HCT116 (cell line): ENCODE data around the gene ANKS1A. TPM values are rescaled to one million over a fixed set of nuclear protein-coding genes. Genes with fewer than 3 reads are reported as not detected.
"Not testable (repeated sequence)": the region's sequence is repeated elsewhere in the genome, so short reads cannot be mapped to it uniquely, and the experiment has no call there.

ENCODE experiments used
- ATAC-seq: fragments of 200-7000 bp; cut with Tn5 transposase; 2 replicates; pipeline ENCODE4 v1.9.1; 2020; ENCODE audit warnings: mild to moderate bottlenecking, moderate library complexity
- BruUV-seq: library from RNA; stranded (reverse); fragments of 400-500 nt; replicated peaks from 2 replicates; lab custom pipeline; 2021; lab: Mats Ljungman, UMichigan
- CTCF ChIA-PET: fragments of 300-600 bp; sonication (Branson Sonifier 250); formaldehyde crosslinking; loops from one replicate; lab custom pipeline; 2021; ENCODE audit warnings: antibody characterized with exemption; lab: Charles Lee
- POLR2A ChIA-PET: fragments of 300-600, 350-600 bp; sonication (Branson Sonifier 250); formaldehyde crosslinking; loops from one replicate; lab custom pipeline; 2021; ENCODE audit warnings: antibody characterized with exemption; lab: Charles Lee
- RAD21 ChIA-PET, 2 experiments: fragments of 300-600 bp; sonication (Branson Sonifier 250); formaldehyde crosslinking; loops; one replicate each; lab custom pipeline; 2023; ENCODE audit warnings: low total read pairs in 2 of 2; ENCODE audit not compliant: uncharacterized antibody in 2 of 2, unreplicated experiment in 2 of 2, low non-redundant PET in 1 of 2; lab: Charles Lee
- DNase-seq: peaks from one replicate; pipeline ENCODE4 v3.0.0-alpha.2; 2010; ENCODE audit warnings: low read depth, low spot score
- H2AFZ ChIP-seq: fragments of 200-600 bp; shearing (Covaris generic), sonication (generic); 2 replicates; pipeline ENCODE4 v1.6.1; 2017; ENCODE audit warnings: low read depth, mixed run types, mixed read lengths, antibody characterized with exemption, low read length; ENCODE audit not compliant: poor library complexity, severe bottlenecking
- H3K27ac ChIP-seq: 2 replicates; pipeline ENCODE4 v1.5.1; 2012; ENCODE audit warnings: low read depth, low read length
- H3K27me3 ChIP-seq: fragments of 200-600 bp; sonication (generic); 2 replicates; pipeline ENCODE4 v1.6.1; 2016; ENCODE audit warnings: mixed run types, low read length, mixed read lengths; ENCODE audit not compliant: insufficient read depth
- H3K36me3 ChIP-seq, 2 experiments: fragments of 200-500 bp in 1 of 2; fragments of 200-600 bp in 1 of 2; sonication (Bioruptor generic) in 1 of 2; sonication (generic) in 1 of 2; 2 replicates each; pipeline versions ENCODE4 v1.5.1 to v1.6.1; 2014 to 2016; ENCODE audit warnings: low read length in 2 of 2, inconsistent platforms in 1 of 2, mixed read lengths in 1 of 2, mixed run types in 1 of 2; ENCODE audit not compliant: insufficient read depth in 2 of 2, control insufficient read depth in 1 of 2
- H3K4me1 ChIP-seq, 2 experiments: fragments of 200-600 bp in 1 of 2; sonication (generic) in 1 of 2; 2 replicates each; pipeline versions ENCODE4 v1.5.1 to v1.6.1; 2012 to 2017; ENCODE audit warnings: low read length in 2 of 2, inconsistent platforms in 1 of 2, mild to moderate bottlenecking in 1 of 2, mixed read lengths in 1 of 2, mixed run types in 1 of 2, moderate library complexity in 1 of 2; ENCODE audit not compliant: insufficient read depth in 2 of 2, control insufficient read depth in 1 of 2
- H3K4me2 ChIP-seq: fragments of 200-600 bp; sonication (generic); 2 replicates; pipeline ENCODE4 v1.6.1; 2017; ENCODE audit warnings: mixed run types, low read length, mixed read lengths
- H3K4me3 ChIP-seq, 2 experiments: fragments of 200-600 bp in 1 of 2; sonication (generic) in 1 of 2; replicated peaks in 1 of 2; 2 replicates each; pipeline ENCODE4 v1.5.1; 2011 to 2016; ENCODE audit warnings: low read length in 2 of 2, control low read depth in 1 of 2, low read depth in 1 of 2, mild to moderate bottlenecking in 1 of 2, mixed read lengths in 1 of 2, mixed run types in 1 of 2
- H3K79me2 ChIP-seq: fragments of 200-600 bp; sonication (generic); 2 replicates; pipeline ENCODE4 v1.6.1; 2017; ENCODE audit warnings: mild to moderate bottlenecking, mixed run types, low read length, moderate library complexity, mixed read lengths; ENCODE audit not compliant: insufficient read depth
- H3K9ac ChIP-seq: fragments of 200-600 bp; sonication (generic); 2 replicates; pipeline ENCODE4 v1.6.1; 2016; ENCODE audit warnings: low read length, mixed read lengths
- H3K9me2 ChIP-seq: fragments of 200-600 bp; sonication (generic), shearing (Covaris generic); 2 replicates; pipeline ENCODE4 v1.6.1; 2017; ENCODE audit warnings: mixed run types, mild to moderate bottlenecking, moderate library complexity; ENCODE audit not compliant: insufficient read depth
- H3K9me3 ChIP-seq, 2 experiments: fragments of 200-500 bp in 1 of 2; fragments of 200-600 bp in 1 of 2; sonication (Bioruptor generic) in 1 of 2; sonication (generic) in 1 of 2; 2 replicates each; pipeline ENCODE4 v1.6.1; 2014 to 2017; ENCODE audit warnings: low read length in 2 of 2, mixed read lengths in 2 of 2, inconsistent platforms in 1 of 2, low read depth in 1 of 2, mild to moderate bottlenecking in 1 of 2, mixed run types in 1 of 2, moderate library complexity in 1 of 2; ENCODE audit not compliant: control insufficient read depth in 1 of 2, insufficient read depth in 1 of 2
- H4K20me1 ChIP-seq: fragments of 200-600 bp; sonication (generic), shearing (Covaris generic); 2 replicates; pipeline ENCODE4 v1.6.1; 2017; ENCODE audit warnings: mixed run types, mild to moderate bottlenecking, moderate library complexity; ENCODE audit not compliant: insufficient read depth
- CBX3 ChIP-seq: IDR thresholded peaks from 2 replicates; pipeline ENCODE4 v1.6.1; 2012; ENCODE audit warnings: low read depth
- ELF1 ChIP-seq: IDR thresholded peaks from 2 replicates; pipeline ENCODE4 v1.6.1; 2012; ENCODE audit warnings: low read depth, borderline replicate concordance
- EZH2 ChIP-seq: fragments of 200-600 bp; sonication (generic); IDR thresholded peaks from 2 replicates; pipeline ENCODE4 v1.6.1; 2017; ENCODE audit warnings: antibody characterized with exemption, mixed run types
- JUND ChIP-seq: IDR thresholded peaks from 2 replicates; pipeline ENCODE4 v1.6.1; 2012
- POLR2A ChIP-seq: IDR thresholded peaks from 2 replicates; pipeline ENCODE4 v1.7.0; 2011; ENCODE audit warnings: borderline replicate concordance; ENCODE audit not compliant: insufficient read depth, insufficient read length; ENCODE audit errors: extremely low read depth
- RAD21 ChIP-seq: IDR thresholded peaks from 2 replicates; pipeline ENCODE4 v1.6.1; 2012; ENCODE audit warnings: low read depth, mild to moderate bottlenecking
- SIN3A ChIP-seq: IDR thresholded peaks from 2 replicates; pipeline ENCODE4 v1.6.1; 2012; ENCODE audit warnings: low read depth
- ZNF274 ChIP-seq: fragments of 200-500 bp; sonication (Bioruptor generic); IDR thresholded peaks from 2 replicates; pipeline ENCODE4 v1.6.1; 2014; ENCODE audit warnings: mild to moderate bottlenecking, low read depth, low read length, inconsistent platforms
- intact Hi-C: fragments of 100-400 bp; cut with micrococcal nuclease; formaldehyde crosslinking; loops from 2 replicates; pipeline ENCODE4 v1.10.0; 2022
- total RNA-seq: library from RNA; stranded (reverse); gene quantifications from one replicate; pipeline ENCODE4 v1.2.1, GENCODE V29; 2021; ENCODE audit not compliant: unreplicated experiment
- TF ChIP-seq, protein P1 (sequence below): IDR thresholded peaks from 2 replicates; pipeline ENCODE4 v1.6.1; 2012

Gene ANKS1A
- total RNA-seq, 1 experiment from 2014 or later = 20.6 TPM

DNA sequence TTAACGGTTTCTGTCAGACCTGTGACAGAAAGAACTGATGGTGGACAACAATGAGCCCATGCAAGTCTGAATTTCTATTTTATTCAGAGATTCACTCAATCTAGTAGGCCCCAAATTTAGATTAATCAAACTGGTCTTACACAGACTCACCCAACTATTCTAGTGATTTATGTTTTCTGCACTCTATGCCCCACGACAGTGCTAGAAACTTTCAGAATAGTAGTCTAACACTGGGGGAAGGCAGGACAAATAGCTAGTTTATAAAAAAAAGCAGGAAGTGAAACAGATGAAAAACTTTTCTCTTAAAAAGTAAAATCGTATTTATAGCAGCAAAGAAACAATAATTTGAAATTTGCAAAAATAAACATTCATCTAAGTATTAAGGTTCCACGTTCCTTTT, 247.1 kb downstream of the ANKS1A start:
- CTCF ChIA-PET = interaction anchor here (2.7 kb wide), 1 partner anchor 149 kb away, joined by 7 read pairs; no protein-coding TSS in a partner anchor

DNA sequence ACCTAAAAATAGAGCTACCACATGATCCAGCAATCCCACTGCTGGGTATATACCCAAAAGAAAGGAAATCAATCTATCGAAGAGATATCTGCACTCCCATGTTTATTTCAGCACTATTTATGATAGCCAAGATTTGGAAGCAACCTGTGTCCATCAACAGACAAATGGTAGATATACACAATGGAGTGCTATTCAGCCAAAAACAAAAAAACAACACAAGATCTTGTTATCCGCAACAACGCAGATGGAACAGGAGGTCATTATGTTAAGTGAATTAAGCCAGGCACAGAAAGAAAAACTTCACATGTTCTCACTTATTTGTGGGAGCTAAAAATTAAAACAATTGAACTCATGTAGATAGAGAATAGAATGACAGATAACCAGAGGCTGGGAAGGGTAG, 249.1 kb downstream of the ANKS1A start:
- H3K9me2 ChIP-seq, H3K4me1 ChIP-seq, ATAC-seq, H3K9ac ChIP-seq, H3K36me3 ChIP-seq, H2AFZ ChIP-seq, H3K9me3 ChIP-seq, H3K79me2 ChIP-seq, POLR2A ChIA-PET, H3K4me2 ChIP-seq, RAD21 ChIA-PET, DNase-seq, BruUV-seq, H3K27me3 ChIP-seq, H3K27ac ChIP-seq, H3K4me3 ChIP-seq, H4K20me1 ChIP-seq: not testable (repeated sequence)
- CTCF ChIA-PET = interaction anchor here (0.6 to 2.3 kb wide), 4 partner anchors 148 to 975 kb away, joined by 3 to 7 read pairs (median 4); partner anchors contain the start of gene SNRPC
- intact Hi-C loops = loop anchor here (10.0 kb wide), 1 partner anchor 973 kb away; no protein-coding TSS in a partner anchor

More for the DNA sequence above, 247.1 kb downstream of the ANKS1A start:
- no peaks in the 10 kb centered on the region for H3K27me3 ChIP-seq
- no TSS peak for BruUV-seq
- ATAC-seq (no peak), DNase-seq (no peak)
- intact Hi-C loops = loop anchor here (10.0 kb wide), 1 partner anchor 971 kb away; no protein-coding TSS in a partner anchor
- POLR2A ChIA-PET = no interaction called here
- no peaks in the 10 kb centered on the region for H3K4me1 ChIP-seq
- H4K20me1 ChIP-seq = no peaks in the 10 kb centered on the region
- no peaks in the 10 kb centered on the region for H3K36me3 ChIP-seq
- H3K27ac ChIP-seq = no peak overlapping the region
- no peaks in the 10 kb centered on the region for H3K79me2 ChIP-seq
- RAD21 ChIA-PET = no interaction called here
- no peak for TF ChIP-seq RAD21
- TF ChIP-seq ZNF274 = no peak
- TF ChIP-seq, protein P1, sequence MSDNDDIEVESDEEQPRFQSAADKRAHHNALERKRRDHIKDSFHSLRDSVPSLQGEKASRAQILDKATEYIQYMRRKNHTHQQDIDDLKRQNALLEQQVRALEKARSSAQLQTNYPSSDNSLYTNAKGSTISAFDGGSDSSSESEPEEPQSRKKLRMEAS = no peak
- TF ChIP-seq CBX3 = no peak
- no peak for TF ChIP-seq ELF1
- no peak for TF ChIP-seq JUND
- no peak for TF ChIP-seq EZH2
- TF ChIP-seq SIN3A = no peak
- no peak for TF ChIP-seq POLR2A
- TF ChIP-seq, all 23 proteins: peak for 0
- no peak overlapping the region for H2AFZ ChIP-seq
- H3K4me2 ChIP-seq = no peak overlapping the region
- H3K9me2 ChIP-seq = no peaks in the 10 kb centered on the region
- H3K9me3 ChIP-seq = no peaks in the 10 kb centered on the region
- no peak overlapping the region for H3K4me3 ChIP-seq
- H3K9ac ChIP-seq = no peak overlapping the region
